Duodenal mucosa (tissue), 2 donors: Measurements from ENCODE around the gene TAL1.
A peak's percentile ranks its signal among the peaks of the same experiment; 100 is the strongest.

ENCODE experiments used
- H3K27ac ChIP-seq: one replicate; pipeline ENCODE4 v1.7.0; 2013; ENCODE audit warnings: low read depth, low read length
- H3K27me3 ChIP-seq, 2 donors: one replicate each; pipeline ENCODE4 v1.7.0; 2013; ENCODE audit warnings: low read length in 2 of 2, control low read depth in 1 of 2; ENCODE audit not compliant: insufficient read depth in 2 of 2, control insufficient read depth in 1 of 2
- H3K36me3 ChIP-seq, 2 donors: one replicate each; pipeline ENCODE4 v1.7.0; 2013; ENCODE audit warnings: low read length in 2 of 2, control low read depth in 1 of 2; ENCODE audit not compliant: insufficient read depth in 2 of 2, control insufficient read depth in 1 of 2
- H3K4me1 ChIP-seq, 2 donors: one replicate each; pipeline ENCODE4 v1.7.0; 2013; ENCODE audit warnings: low read length in 2 of 2, control low read depth in 1 of 2; ENCODE audit not compliant: insufficient read depth in 2 of 2, control insufficient read depth in 1 of 2
- H3K4me3 ChIP-seq, 2 donors: one replicate each; pipeline ENCODE4 v1.7.0; 2013; ENCODE audit warnings: low read length in 2 of 2, low read depth in 1 of 2
- H3K9ac ChIP-seq, 2 donors: one replicate each; pipeline ENCODE4 v1.7.0; 2013; ENCODE audit warnings: low read length in 2 of 2, low read depth in 1 of 2
- H3K9me3 ChIP-seq, 2 donors: one replicate each; pipeline ENCODE4 v1.7.0; 2013; ENCODE audit warnings: low read length in 2 of 2, control low read depth in 1 of 2; ENCODE audit not compliant: control insufficient read depth in 1 of 2

TAL1 gene

DNA sequence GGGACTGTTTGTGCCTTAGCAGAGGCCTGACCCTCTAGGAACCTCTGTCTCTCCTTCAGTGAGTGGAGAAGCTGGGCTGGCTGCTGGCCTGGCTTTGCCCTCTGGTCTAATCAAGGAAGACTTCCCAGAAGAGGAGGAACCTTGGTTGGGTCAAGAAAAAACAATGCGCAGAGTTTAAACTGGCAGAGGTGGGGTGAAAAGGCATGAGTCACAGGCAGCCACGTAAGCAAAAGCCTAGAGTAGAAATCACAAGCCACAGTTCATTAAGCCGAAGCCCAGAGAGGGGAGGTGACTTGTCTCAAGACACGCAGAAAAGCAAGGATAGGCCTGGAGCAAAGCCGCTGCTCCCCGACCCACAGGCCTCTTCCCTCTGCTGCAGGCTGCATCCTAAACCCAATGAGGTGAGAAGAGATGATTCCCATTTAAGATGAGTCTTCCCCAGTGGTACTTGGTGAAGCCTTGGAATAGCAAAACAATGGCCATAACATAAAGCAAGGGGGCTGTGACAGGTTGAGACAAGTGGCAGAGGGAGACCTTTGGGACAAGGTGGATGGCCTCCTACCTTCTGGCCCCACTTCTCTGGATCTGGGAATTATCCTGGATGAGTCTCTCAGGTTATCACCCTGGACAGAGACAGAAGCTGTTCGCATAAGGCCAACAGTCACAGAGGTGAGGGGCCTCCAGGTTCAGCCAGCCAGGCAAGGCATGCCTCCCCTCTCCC, 49.9 kb downstream of the TAL1 start:
- peaks cover 0 to 6% of the 10 kb centered on the region in 2 donors for H3K27me3 ChIP-seq
- peaks cover 14 to 29% of the 10 kb centered on the region in 2 donors for H3K4me1 ChIP-seq
- H3K9ac ChIP-seq: no peak overlapping the region
- no peak overlapping the region for H3K27ac ChIP-seq
- H3K9me3 ChIP-seq: no peaks in the 10 kb centered on the region
- H3K4me3 ChIP-seq: no peak overlapping the region
- H3K36me3 ChIP-seq: no peaks in the 10 kb centered on the region

DNA sequence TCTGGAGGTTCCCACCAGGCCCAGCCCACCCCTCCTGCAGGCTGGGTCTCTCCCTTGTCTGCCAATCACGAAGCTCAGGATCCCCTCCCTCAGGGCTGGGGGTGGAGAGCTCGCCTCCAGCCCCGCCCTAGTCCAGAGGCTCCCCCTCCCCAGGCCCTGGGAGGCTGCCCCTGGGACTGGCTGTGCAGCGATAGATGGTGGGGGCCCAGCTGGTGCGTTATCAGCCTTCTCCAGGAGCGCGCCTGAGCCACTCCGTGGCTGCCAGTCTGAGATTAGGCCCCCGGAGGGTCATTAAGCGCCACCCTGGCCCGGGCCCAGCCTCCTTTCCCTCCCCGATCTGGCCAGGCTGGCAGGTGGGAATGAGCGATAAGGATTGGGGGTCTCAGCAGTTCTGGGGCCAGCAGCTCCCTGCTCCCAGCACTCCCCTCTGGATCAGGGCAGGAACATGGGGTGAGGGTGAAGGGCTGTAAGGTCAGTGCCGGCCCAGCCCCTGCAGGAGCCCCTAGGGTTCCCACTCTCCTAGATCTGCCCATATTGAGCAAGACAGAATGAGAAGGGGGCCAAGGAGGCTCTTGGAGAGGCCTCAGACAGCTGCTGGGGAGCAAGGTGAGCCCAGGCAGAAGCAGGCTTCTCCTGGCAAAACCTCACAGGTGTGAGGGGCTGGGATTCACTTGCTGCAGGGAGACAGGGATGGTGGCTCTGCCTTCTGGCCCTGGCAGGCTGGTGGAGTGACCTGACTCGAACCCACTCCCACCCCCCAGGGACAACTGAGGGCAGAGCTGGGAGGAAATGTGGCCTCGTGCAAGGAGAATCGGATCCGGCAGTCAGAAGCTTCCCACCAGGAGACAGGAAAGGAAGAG, 50.7 kb downstream of the TAL1 start:
- Histone ChIP-seq H3K27me3 (peaks cover 0 to 6% of the 10 kb centered on the region in 2 donors), H3K4me3 (no peak overlapping the region), H3K9ac (no peak overlapping the region), H3K27ac (no peak overlapping the region), H3K4me1 (peaks cover 14 to 27% of the 10 kb centered on the region in 2 donors), H3K9me3 (no peaks in the 10 kb centered on the region), H3K36me3 (no peaks in the 10 kb centered on the region)

DNA sequence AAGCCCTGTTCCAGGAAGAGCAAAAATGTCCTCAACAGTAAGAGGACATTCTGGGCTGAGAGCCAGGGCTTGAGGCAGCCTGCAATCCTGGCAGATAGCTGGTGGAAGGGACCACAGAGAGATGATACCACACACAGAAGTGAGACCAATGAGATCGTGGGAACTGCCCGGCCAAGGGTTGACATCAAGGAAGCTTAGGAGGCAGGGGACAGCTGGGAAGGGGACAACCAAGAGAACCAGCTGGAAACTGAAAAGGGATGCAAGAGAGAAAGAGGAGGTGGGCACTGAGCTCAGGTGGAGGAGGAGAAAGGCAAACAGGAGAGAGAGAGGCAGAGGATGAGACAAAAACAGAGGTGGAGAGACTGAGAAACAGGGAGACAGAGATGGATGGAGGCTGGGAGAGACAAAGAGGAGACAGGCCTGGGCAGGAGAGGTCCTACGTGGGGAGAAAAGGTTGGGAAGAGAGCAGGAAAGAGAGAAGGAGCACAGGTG, 51.4 kb downstream of the TAL1 start:
- Histone ChIP-seq H3K27me3 (peaks cover 0 to 6% of the 10 kb centered on the region in 2 donors), H3K36me3 (no peaks in the 10 kb centered on the region), H3K9me3 (no peaks in the 10 kb centered on the region), H3K9ac (no peak overlapping the region), H3K4me1 (peaks cover 14 to 27% of the 10 kb centered on the region in 2 donors), H3K4me3 (no peak overlapping the region), H3K27ac (no peak overlapping the region)

DNA sequence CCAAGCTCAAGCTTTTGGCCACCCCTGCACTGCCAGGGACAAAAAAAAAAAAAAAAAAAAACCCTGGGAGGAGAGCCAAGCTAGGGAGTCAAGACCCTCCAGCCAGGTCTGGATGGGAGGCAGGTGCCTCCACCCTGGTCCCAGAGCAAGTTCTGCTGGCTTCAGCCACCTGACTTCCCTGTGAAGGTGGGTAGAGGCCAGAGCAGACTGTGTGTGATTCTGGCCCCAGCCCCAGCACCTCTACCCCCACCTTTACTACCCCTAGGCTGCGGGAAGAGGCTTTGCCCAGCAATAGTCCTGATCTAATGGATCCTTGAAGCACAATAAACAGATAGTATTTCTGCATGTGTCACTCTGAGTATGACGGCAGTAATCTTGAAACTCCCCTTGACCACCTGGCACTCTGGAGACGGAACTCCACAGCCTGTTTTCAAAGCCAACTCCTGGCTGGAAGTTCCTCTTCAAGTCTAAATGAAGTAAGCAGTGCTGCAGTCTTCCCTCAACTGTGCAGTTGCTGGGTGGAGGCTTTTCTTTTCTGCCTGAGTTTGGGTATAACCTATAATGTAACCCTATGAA, 51.9 kb downstream of the TAL1 start:
- Histone ChIP-seq H3K4me1 (peaks cover 14 to 27% of the 10 kb centered on the region in 2 donors), H3K4me3 (peak overlapping the region in 1 of 2 donors; percentile 80), H3K9ac (peak overlapping the region in 1 of 2 donors; percentile 67), H3K36me3 (no peaks in the 10 kb centered on the region), H3K27me3 (peaks cover 0 to 6% of the 10 kb centered on the region in 2 donors), H3K9me3 (no peaks in the 10 kb centered on the region), H3K27ac (no peak overlapping the region)

DNA sequence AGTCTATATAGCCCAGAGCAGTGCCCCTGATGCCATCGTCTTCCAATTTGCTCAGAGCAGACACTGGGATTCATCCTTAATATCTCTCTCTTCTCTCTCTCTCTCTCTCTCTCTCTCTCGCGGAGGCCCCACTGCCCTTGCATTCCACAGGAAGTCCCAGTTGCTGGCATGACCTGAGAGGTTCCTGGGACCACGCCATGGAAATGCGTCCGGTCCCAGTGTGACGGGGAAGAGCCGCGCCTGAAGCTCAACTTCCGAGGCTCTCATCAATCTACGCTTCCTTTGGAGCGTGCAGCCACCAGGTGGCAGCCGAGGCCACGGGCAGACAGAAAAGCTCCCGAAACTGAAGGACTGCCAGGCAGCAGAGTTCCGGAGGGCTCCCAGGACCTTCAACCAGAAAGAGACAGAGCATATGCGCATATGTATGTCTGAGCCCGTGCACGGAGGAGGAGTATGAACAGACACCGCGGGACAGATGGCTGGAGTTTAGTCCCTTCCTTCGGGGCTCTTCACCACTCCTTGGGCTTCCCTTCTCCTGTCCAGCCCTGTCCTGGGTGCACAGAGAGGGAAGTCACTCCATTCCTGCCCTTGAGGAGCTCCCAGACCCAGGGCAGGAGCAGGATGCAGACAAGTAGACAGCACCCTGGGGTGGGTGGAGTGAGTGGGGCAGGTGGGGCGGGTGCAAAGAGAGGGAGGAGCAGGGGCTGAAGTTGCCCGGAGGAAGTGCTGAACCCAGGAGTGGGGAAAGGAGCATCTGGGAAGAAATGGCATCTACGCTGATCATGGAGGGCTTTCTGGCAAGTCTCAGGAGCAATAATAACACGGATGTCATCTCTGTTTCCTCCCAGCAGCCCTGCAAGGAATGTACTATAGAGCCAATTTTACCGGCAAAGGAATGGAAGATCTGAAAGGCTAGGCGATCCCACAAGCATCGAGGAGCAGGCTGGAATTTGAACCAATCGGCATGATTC, 52.7 kb downstream of the TAL1 start:
- Histone ChIP-seq H3K27me3 (peaks cover 0 to 6% of the 10 kb centered on the region in 2 donors), H3K4me3 (peak overlapping the region; percentile 78 to 80), H3K4me1 (peaks cover 14 to 27% of the 10 kb centered on the region in 2 donors), H3K9ac (peak overlapping the region; percentile 55 to 67), H3K36me3 (no peaks in the 10 kb centered on the region), H3K27ac (no peak overlapping the region), H3K9me3 (no peaks in the 10 kb centered on the region)

DNA sequence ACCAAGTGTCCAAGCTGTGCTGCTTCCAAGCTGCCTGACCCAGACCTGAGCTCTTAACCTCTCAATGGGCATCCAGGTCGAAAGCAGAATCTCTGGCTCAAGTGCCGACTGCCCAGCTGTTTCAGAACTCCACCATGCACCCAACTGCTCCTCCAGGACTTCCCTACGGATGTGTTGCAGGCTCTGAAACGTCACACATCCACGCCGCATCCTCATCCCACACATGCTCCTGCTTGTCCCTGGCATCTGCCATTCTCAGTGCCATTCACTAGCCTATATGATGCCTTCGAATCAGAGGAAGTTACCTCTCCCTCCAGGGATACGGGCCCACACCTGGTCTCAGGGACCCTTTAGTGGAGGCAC, 53.4 kb downstream of the TAL1 start:
- H3K27me3 ChIP-seq: peaks cover 0 to 6% of the 10 kb centered on the region in 2 donors
- no peaks in the 10 kb centered on the region for H3K36me3 ChIP-seq
- no peak overlapping the region for H3K9ac ChIP-seq
- no peaks in the 10 kb centered on the region for H3K9me3 ChIP-seq
- no peak overlapping the region for H3K27ac ChIP-seq
- peaks cover 14 to 27% of the 10 kb centered on the region in 2 donors for H3K4me1 ChIP-seq
- H3K4me3 ChIP-seq: peak overlapping the region; percentile 78 to 80

DNA sequence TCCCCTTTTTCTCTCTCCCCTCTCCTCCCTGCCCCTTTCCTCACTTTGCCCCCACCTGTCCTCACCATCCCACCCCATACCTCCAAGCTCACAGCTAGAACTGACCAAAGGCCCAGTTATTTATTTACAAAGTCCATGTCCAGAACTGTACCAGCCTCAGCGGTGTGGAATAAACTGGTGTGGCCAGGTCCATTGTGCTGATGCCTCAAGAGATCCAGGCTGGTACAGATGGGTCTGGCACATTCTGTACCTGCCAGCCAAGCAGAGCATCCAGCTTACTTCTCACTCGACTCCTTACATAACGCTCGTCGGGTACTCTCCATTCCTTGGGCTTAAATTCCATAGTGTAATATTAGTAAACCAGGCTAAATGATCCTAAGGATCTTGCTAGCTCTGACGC, 54.0 kb downstream of the TAL1 start:
- Histone ChIP-seq H3K36me3 (no peaks in the 10 kb centered on the region), H3K27ac (no peak overlapping the region), H3K27me3 (peaks cover 0 to 6% of the 10 kb centered on the region in 2 donors), H3K9ac (no peak overlapping the region), H3K4me1 (peaks cover 14 to 27% of the 10 kb centered on the region in 2 donors), H3K9me3 (no peaks in the 10 kb centered on the region), H3K4me3 (no peak overlapping the region)

DNA sequence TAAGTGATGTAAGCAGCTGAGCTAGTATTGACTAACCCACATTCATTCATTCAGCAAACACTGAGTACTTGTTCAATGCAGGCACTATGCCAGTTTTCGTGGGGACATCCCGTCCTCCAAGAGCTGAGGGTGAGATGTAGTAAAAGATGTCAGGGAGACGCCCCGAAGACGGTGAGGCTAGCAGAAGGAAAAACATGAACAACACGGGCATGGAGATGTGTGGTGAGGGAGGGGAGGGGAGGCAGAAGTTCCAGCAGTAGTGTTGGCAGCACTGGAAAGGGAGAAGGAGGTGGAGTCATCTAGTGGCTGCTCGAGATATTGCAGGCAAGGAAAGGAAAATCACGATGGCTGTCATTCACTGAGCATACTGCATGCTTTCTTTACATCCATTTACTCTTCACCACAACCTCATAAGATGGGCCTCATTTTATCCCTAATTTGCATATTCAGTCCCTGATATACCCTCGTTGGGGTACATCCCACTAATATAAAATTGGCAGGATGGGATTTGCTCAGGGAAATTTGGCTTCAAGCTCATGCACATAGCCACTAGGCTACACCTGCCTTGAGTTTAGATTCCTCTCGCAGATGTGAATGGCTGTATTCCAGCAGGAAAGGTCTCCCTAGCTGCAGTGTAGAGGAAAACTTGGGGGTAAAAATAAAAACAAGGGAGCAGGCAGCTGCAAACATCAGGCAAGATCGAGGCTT, 56.6 kb downstream of the TAL1 start:
- H3K4me1 ChIP-seq: peaks cover 11 to 13% of the 10 kb centered on the region in 2 donors
- H3K4me3 ChIP-seq: no peak overlapping the region
- H3K27me3 ChIP-seq: peaks cover 0 to 4% of the 10 kb centered on the region in 2 donors
- H3K9ac ChIP-seq: no peak overlapping the region
- no peaks in the 10 kb centered on the region for H3K9me3 ChIP-seq
- no peaks in the 10 kb centered on the region for H3K36me3 ChIP-seq
- no peak overlapping the region for H3K27ac ChIP-seq

DNA sequence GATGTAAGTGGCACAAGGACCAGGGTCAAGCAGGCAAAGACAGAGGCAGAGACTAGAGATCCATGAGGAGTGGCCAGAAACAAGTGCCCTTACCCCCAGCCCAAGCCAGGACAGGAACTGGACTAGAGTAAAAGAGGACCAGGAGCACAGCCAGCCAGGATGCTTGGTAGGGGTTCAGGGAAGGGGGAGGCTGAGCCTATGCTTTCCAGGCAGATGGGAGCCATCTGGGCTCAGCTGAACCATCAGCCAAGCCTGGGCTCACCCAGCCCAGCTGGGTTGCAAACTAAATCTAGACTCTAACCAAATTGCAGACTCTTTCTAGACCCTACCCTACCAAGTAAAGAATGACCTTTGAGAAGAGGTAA, 57.4 kb downstream of the TAL1 start:
- no peak overlapping the region for H3K27ac ChIP-seq
- no peak overlapping the region for H3K9ac ChIP-seq
- H3K4me3 ChIP-seq: no peak overlapping the region
- H3K4me1 ChIP-seq: peaks cover 4 to 5% of the 10 kb centered on the region in 2 donors
- no peaks in the 10 kb centered on the region for H3K9me3 ChIP-seq
- H3K36me3 ChIP-seq: no peaks in the 10 kb centered on the region
- no peaks in the 10 kb centered on the region for H3K27me3 ChIP-seq
